ENCODE measurements around the gene TRAM2.

Gene TRAM2, protein sequence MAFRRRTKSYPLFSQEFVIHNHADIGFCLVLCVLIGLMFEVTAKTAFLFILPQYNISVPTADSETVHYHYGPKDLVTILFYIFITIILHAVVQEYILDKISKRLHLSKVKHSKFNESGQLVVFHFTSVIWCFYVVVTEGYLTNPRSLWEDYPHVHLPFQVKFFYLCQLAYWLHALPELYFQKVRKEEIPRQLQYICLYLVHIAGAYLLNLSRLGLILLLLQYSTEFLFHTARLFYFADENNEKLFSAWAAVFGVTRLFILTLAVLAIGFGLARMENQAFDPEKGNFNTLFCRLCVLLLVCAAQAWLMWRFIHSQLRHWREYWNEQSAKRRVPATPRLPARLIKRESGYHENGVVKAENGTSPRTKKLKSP

DNA sequence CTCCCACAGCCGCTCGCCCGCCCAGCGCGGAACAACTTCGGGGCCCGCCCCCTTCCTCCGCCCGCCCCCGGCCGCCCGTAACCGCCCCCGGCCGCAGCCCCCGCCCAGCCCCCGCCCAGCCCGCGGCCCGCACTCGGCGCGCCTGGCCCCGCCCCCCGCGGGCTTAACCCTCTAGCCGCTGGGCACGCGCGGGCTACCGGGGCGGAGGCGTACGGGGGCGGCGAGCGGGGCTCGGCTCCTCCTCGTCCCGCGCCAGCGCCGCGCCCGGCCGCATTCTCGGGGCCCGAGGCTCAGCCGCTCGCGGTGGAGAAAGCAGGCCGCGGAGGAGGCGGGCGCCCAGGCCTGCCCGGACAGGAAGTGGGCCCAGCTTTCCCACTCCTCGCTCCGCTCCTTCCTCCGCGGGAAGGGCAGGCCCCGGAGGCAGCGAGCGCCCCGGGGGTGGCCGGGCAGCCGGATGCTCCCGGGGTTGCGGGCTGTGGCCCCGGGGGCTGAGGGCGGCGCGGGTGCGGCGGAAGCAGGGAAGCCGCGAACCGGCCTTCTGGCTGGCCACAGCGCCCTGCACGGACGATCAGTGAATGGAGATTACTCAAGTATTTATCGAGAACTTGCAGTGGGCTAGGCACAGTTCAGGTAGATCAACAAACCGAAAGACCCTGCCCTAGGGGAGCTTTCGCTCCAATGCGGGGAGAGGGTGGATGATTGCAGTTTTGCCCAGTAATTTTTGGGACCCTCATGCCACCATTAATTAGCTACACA is at the start of gene TRAM2:
TSS of gene TRAM2 (minus strand) at position 39 of the 756 bp plus-strand sequence. CDS start 145 bp downstream, outside the sequence.
- Histone ChIP-seq H3K27me3 (ENCODE audit: control insufficient read depth, insufficient read depth, low read length) (no peaks in the 10 kb centered on the region), H3K4me3 (ENCODE audit: low read length) (peak within 1 kb of the TSS; percentile 83), H3K4me1 (ENCODE audit: control insufficient read depth, insufficient read depth, low read length) (peaks cover 12% of the 10 kb centered on the region), H3K36me3 (ENCODE audit: control insufficient read depth, insufficient read depth, low read length) (no peaks in the 10 kb centered on the region), H3K27ac (ENCODE audit: low read depth, low read length) (peak within 1 kb of the TSS; percentile 95), H3K9ac (ENCODE audit: low read length) (peak within 1 kb of the TSS; percentile 91)

DNA sequence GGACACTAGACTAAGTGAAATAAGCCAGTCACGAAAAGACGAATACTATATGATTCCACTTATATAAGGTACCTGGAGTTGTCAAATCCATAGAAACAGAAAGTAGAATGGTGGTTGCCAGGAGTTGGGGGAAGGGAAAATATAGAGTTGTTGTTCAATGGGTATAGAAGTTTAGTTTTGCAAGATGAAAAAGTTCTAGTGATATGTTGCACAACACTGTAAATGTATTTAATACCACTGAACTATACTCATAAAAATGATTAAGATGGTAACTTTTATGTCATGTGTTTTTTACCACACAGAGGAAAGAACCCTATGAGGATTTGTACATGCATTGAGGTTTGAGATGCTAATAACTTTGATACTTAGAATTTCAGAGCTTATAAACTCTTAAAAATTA is 46.0 kb upstream of the TRAM2 start:
- no peaks in the 10 kb centered on the region for H3K36me3 ChIP-seq (ENCODE audit: control insufficient read depth, insufficient read depth, low read length)
- no peaks in the 10 kb centered on the region for H3K27me3 ChIP-seq (ENCODE audit: control insufficient read depth, insufficient read depth, low read length)
- H3K9ac ChIP-seq (ENCODE audit: low read length), result no peak overlapping the region
- no peak overlapping the region for H3K27ac ChIP-seq (ENCODE audit: low read depth, low read length)
- H3K4me1 ChIP-seq (ENCODE audit: control insufficient read depth, insufficient read depth, low read length), result no peaks in the 10 kb centered on the region
- H3K4me3 ChIP-seq (ENCODE audit: low read length), result no peak overlapping the region

DNA sequence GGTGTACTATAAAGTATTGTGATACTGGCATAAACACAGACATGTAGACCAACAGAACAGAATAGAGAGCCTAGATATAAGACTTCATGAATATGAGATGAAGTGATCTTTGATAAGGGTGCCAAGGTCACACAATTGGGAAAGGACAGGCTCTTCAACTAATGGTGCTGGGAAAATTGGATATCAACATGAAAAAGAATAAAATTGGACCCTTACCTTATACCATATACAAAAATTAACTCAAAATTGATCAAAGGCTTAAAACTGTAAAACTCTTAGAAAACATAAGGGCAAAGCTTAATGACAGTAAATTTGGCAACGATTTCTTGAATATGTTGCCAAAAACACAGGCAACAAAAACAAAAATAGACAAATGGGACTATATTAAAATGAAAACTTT is 44.8 kb upstream of the TRAM2 start:
- Histone ChIP-seq H3K4me3 (ENCODE audit: low read length) (no peak overlapping the region), H3K4me1 (ENCODE audit: control insufficient read depth, insufficient read depth, low read length) (no peaks in the 10 kb centered on the region), H3K27ac (ENCODE audit: low read depth, low read length) (no peak overlapping the region), H3K36me3 (ENCODE audit: control insufficient read depth, insufficient read depth, low read length) (no peaks in the 10 kb centered on the region), H3K27me3 (ENCODE audit: control insufficient read depth, insufficient read depth, low read length) (no peaks in the 10 kb centered on the region), H3K9ac (ENCODE audit: low read length) (no peak overlapping the region)

DNA sequence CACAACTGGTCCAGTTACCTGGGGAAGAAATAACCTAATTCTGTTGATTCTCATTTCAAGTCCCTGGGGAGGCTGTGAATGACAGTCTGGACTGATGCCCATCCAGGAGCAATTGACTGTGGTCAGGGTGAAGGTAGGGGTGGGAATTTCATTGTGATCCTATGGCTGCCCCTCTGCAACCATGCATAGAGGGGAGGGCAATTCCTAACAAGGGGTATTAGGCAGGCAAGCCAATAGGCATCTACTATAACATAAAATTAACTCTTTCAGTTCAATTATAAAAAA is 44.0 kb upstream of the TRAM2 start:
- H3K9ac ChIP-seq (ENCODE audit: low read length), result no peak overlapping the region
- H3K27ac ChIP-seq (ENCODE audit: low read depth, low read length), result no peak overlapping the region
- no peaks in the 10 kb centered on the region for H3K4me1 ChIP-seq (ENCODE audit: control insufficient read depth, insufficient read depth, low read length)
- H3K36me3 ChIP-seq (ENCODE audit: control insufficient read depth, insufficient read depth, low read length), result no peaks in the 10 kb centered on the region
- H3K4me3 ChIP-seq (ENCODE audit: low read length), result no peak overlapping the region
- no peaks in the 10 kb centered on the region for H3K27me3 ChIP-seq (ENCODE audit: control insufficient read depth, insufficient read depth, low read length)

DNA sequence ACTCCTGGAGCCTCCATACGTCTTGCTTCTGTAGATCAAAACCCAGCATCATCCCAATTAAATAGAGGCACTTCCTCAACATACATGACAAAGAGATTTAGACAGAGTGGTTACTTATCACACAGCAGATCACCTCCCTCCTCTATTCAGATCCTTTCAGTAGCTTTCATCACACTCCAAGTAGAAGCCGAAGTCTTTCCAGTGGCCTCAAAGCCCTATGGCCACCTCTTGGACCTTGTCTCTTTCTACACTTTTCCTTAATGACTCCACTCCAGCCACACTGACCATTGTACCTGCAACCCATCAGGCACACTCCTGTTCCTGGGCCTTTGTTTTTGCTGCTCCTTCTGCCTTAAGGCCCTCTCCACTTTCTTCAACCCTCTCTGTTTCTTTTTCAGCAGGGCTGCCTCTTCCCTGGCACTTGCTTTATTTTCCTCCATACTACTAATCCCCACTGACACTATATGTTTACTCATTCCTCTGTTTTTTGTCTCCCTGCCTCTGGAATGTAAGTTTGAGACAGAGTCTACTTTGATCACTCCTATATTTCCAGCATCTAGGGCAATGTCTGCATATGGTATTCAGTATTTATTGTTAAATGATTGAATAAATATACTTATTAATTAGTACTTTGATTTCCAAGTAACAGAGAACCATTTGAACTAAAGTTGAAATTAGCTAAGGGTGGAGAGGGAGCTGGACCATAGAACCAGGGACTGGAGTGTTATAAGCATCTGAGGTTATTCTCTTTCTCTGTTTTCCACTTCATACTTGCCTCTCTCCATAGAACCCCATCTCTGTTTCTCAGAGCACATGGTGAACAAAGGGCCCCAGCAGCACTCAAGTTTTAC is 43.4 kb upstream of the TRAM2 start:
- Histone ChIP-seq H3K36me3 (ENCODE audit: control insufficient read depth, insufficient read depth, low read length) (no peaks in the 10 kb centered on the region), H3K27me3 (ENCODE audit: control insufficient read depth, insufficient read depth, low read length) (no peaks in the 10 kb centered on the region), H3K9ac (ENCODE audit: low read length) (no peak overlapping the region)

DNA sequence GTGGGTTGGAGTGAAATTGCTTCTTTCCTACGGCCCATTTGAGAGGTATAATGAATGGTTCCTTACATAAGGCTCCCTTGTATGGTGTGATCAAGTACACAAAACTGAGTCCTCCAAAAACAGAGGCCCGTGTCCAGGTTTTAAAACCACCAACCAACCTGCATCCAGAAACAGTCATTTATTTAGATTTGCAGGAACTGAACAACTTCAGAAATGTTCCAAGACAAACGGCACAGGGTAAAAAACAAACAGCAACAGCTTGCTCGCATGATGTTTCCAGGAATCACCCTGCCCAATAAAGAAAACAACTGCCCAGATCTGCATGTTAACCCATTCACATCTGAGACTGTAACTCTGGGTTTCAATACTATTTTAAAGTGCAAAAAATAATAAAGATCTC is 40.2 kb upstream of the TRAM2 start:
- no peaks in the 10 kb centered on the region for H3K27me3 ChIP-seq (ENCODE audit: control insufficient read depth, insufficient read depth, low read length)
- no peaks in the 10 kb centered on the region for H3K36me3 ChIP-seq (ENCODE audit: control insufficient read depth, insufficient read depth, low read length)
- no peak overlapping the region for H3K4me3 ChIP-seq (ENCODE audit: low read length)
- no peak overlapping the region for H3K9ac ChIP-seq (ENCODE audit: low read length)
- H3K27ac ChIP-seq (ENCODE audit: low read depth, low read length), result no peak overlapping the region
- H3K4me1 ChIP-seq (ENCODE audit: control insufficient read depth, insufficient read depth, low read length), result no peaks in the 10 kb centered on the region

More for the DNA sequence above, 43.4 kb upstream of the TRAM2 start:
- Histone ChIP-seq H3K4me1 (ENCODE audit: control insufficient read depth, insufficient read depth, low read length) (no peaks in the 10 kb centered on the region), H3K4me3 (ENCODE audit: low read length) (no peak overlapping the region), H3K27ac (ENCODE audit: low read depth, low read length) (no peak overlapping the region)

DNA sequence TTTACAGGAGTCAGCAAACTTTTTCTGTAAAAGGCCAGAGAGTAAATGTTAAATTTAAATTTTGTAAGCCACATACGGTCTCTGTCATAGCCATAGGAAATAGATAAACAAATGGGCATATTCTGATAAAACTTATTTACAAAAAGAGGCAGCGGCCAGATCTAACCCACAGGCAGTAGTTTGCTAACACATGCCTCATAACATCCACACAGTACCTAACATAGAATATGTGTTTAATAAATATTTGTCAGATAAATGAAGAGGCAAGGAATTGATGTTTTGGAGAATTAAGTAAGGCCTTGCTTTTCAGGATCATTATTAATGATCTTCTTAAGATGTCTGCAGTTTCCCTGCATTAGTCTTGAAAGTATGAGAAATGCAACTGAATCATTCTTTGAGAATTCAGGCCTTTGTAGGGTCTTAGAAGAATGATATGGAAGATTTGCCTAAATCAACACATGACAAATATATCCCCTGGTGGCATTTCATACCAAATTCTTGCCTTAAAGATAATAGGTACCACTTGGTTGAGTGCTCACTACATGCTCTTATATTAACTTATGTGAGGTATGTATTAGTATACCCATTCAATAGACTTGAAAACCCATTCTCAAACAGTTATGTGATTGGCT is 39.3 kb upstream of the TRAM2 start:
- Histone ChIP-seq H3K27me3 (ENCODE audit: control insufficient read depth, insufficient read depth, low read length) (no peaks in the 10 kb centered on the region), H3K4me1 (ENCODE audit: control insufficient read depth, insufficient read depth, low read length) (no peaks in the 10 kb centered on the region), H3K36me3 (ENCODE audit: control insufficient read depth, insufficient read depth, low read length) (no peaks in the 10 kb centered on the region), H3K4me3 (ENCODE audit: low read length) (no peak overlapping the region), H3K27ac (ENCODE audit: low read depth, low read length) (no peak overlapping the region), H3K9ac (ENCODE audit: low read length) (no peak overlapping the region)

DNA sequence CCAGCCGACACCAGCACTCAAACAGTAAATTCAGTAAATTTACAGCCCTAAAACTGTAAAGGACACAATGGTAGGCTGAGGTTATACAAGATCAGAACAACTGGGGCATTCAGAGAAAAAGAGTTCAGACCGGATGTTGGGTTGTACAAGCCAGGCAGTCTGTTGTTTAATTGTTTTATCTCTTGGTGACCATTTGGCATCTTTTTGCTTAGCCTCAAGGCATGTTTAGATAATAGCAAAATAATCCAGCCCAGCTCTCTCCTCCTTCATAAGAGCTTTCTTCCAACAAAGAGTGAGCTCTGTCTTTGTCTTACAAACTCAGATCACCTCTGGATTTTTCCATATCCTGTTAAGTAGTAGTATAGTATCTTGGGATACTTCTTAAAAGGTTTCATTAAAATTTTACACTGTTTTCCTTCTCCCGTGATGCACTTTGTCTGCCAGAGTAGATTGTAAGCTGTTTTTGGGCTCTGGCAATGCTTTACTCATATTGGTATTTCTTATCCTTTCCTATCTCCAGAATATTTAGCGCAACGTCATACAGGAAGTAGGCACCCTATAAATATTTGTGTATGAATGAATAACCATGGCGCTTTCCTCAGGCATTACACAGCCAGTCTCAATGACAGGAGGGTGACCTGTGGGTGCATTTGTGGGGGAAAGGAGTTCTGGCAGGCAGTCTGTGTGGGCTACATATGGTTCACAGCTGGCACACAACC is 35.6 kb upstream of the TRAM2 start:
- Histone ChIP-seq H3K36me3 (ENCODE audit: control insufficient read depth, insufficient read depth, low read length) (no peaks in the 10 kb centered on the region), H3K27me3 (ENCODE audit: control insufficient read depth, insufficient read depth, low read length) (no peaks in the 10 kb centered on the region), H3K9ac (ENCODE audit: low read length) (no peak overlapping the region), H3K4me1 (ENCODE audit: control insufficient read depth, insufficient read depth, low read length) (no peaks in the 10 kb centered on the region), H3K27ac (ENCODE audit: low read depth, low read length) (no peak overlapping the region), H3K4me3 (ENCODE audit: low read length) (no peak overlapping the region)

DNA sequence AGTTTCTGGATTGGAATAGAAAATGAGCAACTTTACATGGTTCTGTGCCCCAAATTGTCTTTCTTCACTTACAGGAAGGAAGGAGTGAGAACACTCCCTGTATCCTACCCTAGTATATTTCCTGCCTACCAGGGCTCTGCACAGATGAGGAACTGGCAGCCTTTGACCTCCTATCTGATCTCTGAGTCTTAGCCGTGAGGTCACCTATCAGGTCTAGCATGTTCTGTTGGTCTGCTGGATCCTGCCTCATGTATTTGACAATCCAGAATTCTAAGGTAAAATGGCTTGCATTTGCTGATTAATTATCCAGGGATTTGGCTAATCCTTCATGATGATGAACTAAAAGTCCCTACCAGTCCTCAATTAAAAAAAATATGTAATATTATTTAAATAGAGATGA is 35.0 kb upstream of the TRAM2 start:
- H3K9ac ChIP-seq (ENCODE audit: low read length), result no peak overlapping the region
- no peak overlapping the region for H3K27ac ChIP-seq (ENCODE audit: low read depth, low read length)
- H3K4me3 ChIP-seq (ENCODE audit: low read length), result no peak overlapping the region

DNA sequence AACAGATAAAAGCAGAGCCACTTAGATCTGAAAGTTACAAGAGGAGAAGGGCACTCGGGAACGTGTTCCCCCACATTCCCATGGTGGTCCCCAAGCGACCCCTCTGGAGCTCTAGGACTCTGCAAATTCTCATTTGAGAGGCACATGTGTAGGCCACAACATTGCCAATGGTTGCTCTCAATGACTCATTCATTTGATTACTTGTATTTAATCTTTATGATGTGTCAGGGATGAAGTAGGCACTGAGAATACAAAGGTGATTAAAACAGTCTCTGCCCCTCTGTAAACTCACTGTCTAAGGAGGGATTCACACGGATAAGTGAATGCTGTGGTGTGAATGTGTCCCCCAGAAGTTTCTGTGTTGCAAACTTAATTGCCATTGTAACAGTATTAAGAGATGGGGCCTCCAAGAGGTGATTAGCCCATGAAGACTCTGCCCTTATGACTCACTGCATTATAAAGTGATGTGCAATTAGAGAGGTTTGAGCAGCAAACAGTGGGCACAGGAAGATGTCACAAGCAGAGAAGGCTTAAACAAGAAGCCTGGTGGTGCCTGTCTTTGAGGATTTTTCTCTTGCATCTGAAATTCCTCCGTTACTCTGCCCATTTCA is 34.0 kb upstream of the TRAM2 start:
- Histone ChIP-seq H3K27ac (ENCODE audit: low read depth, low read length) (no peak overlapping the region), H3K4me1 (ENCODE audit: control insufficient read depth, insufficient read depth, low read length) (no peaks in the 10 kb centered on the region), H3K27me3 (ENCODE audit: control insufficient read depth, insufficient read depth, low read length) (no peaks in the 10 kb centered on the region), H3K4me3 (ENCODE audit: low read length) (no peak overlapping the region), H3K36me3 (ENCODE audit: control insufficient read depth, insufficient read depth, low read length) (no peaks in the 10 kb centered on the region), H3K9ac (ENCODE audit: low read length) (no peak overlapping the region)

More for the DNA sequence above, 35.0 kb upstream of the TRAM2 start:
- Histone ChIP-seq H3K36me3 (ENCODE audit: control insufficient read depth, insufficient read depth, low read length) (no peaks in the 10 kb centered on the region), H3K4me1 (ENCODE audit: control insufficient read depth, insufficient read depth, low read length) (no peaks in the 10 kb centered on the region), H3K27me3 (ENCODE audit: control insufficient read depth, insufficient read depth, low read length) (no peaks in the 10 kb centered on the region)

DNA sequence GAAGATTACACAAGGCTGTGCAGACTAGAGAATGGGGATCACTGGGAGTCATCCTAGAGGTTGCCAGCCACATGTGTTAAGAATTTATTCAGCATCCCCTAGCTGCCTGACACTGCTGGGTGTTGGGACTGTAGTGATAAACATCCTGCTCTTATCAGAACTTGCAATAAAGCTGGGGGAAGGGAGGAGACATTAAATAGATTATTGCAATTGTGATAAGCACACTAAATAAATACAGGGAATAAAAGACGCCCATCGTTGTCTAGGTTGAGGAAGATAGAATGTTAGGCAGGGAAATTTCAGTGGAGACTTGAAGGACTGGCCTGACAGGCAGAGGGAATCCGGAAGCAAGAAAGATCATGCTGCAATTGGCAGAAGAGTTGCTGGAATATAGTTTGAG is 33.2 kb upstream of the TRAM2 start:
- Histone ChIP-seq H3K4me1 (ENCODE audit: control insufficient read depth, insufficient read depth, low read length) (no peaks in the 10 kb centered on the region), H3K27ac (ENCODE audit: low read depth, low read length) (no peak overlapping the region), H3K4me3 (ENCODE audit: low read length) (no peak overlapping the region), H3K9ac (ENCODE audit: low read length) (peak overlapping the region; percentile 10), H3K27me3 (ENCODE audit: control insufficient read depth, insufficient read depth, low read length) (no peaks in the 10 kb centered on the region), H3K36me3 (ENCODE audit: control insufficient read depth, insufficient read depth, low read length) (no peaks in the 10 kb centered on the region)

Data from rectal smooth muscle tissue (tissue), 1 donor.